H1 (cell line): ENCODE data around the gene P3H4. TPM values are rescaled to one million over a fixed set of nuclear protein-coding genes. Genes with fewer than 3 reads are reported as not detected.

Source experiments
- CTCF ChIA-PET: fragments of 300-600 bp; sonication (Branson Sonifier 250); formaldehyde crosslinking; loops from one replicate; lab custom pipeline; 2021; ENCODE audit not compliant: partially characterized antibody; lab: Charles Lee
- POLR2A ChIA-PET: fragments of 300-600 bp; sonication (Branson Sonifier 250); formaldehyde crosslinking; loops from one replicate; lab custom pipeline; 2021; ENCODE audit warnings: inconsistent platforms; ENCODE audit not compliant: partially characterized antibody; lab: Charles Lee
- DNase-seq, 2 experiments: peaks; one replicate each; pipeline versions ENCODE4 v3.0.0 to v3.0.0-alpha.2; 2010 to 2022; ENCODE audit warnings: low spot score in 2 of 2, low read depth in 1 of 2, mixed read lengths in 1 of 2
- FAIRE-seq: peaks from 2 replicates; lab custom pipeline; 2011; peaks lifted over from hg19 to GRCh38; lab: Jason Lieb, UNC
- H2AFZ ChIP-seq: 2 replicates; pipeline ENCODE4 v1.8.1; 2012; ENCODE audit warnings: low read length, inconsistent platforms
- H2AK5ac ChIP-seq: 2 replicates; pipeline ENCODE4 v1.6.1; 2013; ENCODE audit warnings: low read depth, low read length
- H2BK120ac ChIP-seq: replicated peaks from 2 replicates; pipeline ENCODE3; 2013; ENCODE audit warnings: low read depth, low read length, inconsistent platforms
- H2BK12ac ChIP-seq: 2 replicates; pipeline ENCODE4 v1.6.1; 2013; ENCODE audit warnings: low read depth, low read length
- H2BK15ac ChIP-seq: 2 replicates; pipeline ENCODE4 v1.6.1; 2013; ENCODE audit warnings: low read length
- H2BK20ac ChIP-seq: 2 replicates; pipeline ENCODE4 v1.6.1; 2013; ENCODE audit warnings: low read length
- H2BK5ac ChIP-seq: 2 replicates; pipeline ENCODE4 v1.6.1; 2013; ENCODE audit warnings: low read depth, low read length
- H3K14ac ChIP-seq: 2 replicates; pipeline ENCODE4 v1.6.1; 2013; ENCODE audit warnings: inconsistent platforms; ENCODE audit not compliant: insufficient read length
- H3K18ac ChIP-seq: 2 replicates; pipeline ENCODE4 v1.6.1; 2013; ENCODE audit warnings: low read length; ENCODE audit errors: extremely low read depth
- H3K23ac ChIP-seq: 2 replicates; pipeline ENCODE4 v1.6.1; 2013; ENCODE audit warnings: inconsistent platforms; ENCODE audit not compliant: insufficient read length
- H3K23me2 ChIP-seq: 2 replicates; pipeline ENCODE4 v1.6.1; 2013; ENCODE audit warnings: low read depth, low read length
- H3K27ac ChIP-seq: 2 replicates; pipeline ENCODE4 v1.6.1; 2011; ENCODE audit warnings: low read depth, low read length, inconsistent platforms
- H3K27me3 ChIP-seq, 4 experiments: replicated peaks in 1 of 4; 1 replicate in 1 of 4; 2 replicates in 3 of 4; pipeline versions ENCODE4 v1.6.1 to v1.8.1; 2011 to 2013; ENCODE audit warnings: low read length in 3 of 4, mild to moderate bottlenecking in 3 of 4, inconsistent platforms in 2 of 4, mixed read lengths in 2 of 4, moderate library complexity in 1 of 4; ENCODE audit not compliant: control insufficient read depth in 3 of 4, insufficient read depth in 3 of 4; ENCODE audit errors: extremely low read depth in 1 of 4
- H3K36me3 ChIP-seq, 4 experiments: 2 replicates each; pipeline versions ENCODE4 v1.6.1 to v1.8.1; 2011 to 2013; ENCODE audit warnings: mild to moderate bottlenecking in 4 of 4, low read length in 3 of 4, moderate library complexity in 2 of 4, control low read depth in 1 of 4, inconsistent platforms in 1 of 4; ENCODE audit not compliant: insufficient read depth in 4 of 4, control insufficient read depth in 2 of 4
- H3K4ac ChIP-seq: replicated peaks from 2 replicates; pipeline ENCODE3; 2013; ENCODE audit warnings: low read length, low read depth, mixed read lengths, inconsistent platforms; ENCODE audit not compliant: insufficient read length
- H3K4me1 ChIP-seq, 4 experiments: replicated peaks in 1 of 4; 1 replicate in 1 of 4; 2 replicates in 3 of 4; pipeline versions ENCODE4 v1.6.1 to v1.8.1; 2011 to 2013; ENCODE audit warnings: low read length in 3 of 4, inconsistent platforms in 2 of 4, mixed read lengths in 1 of 4; ENCODE audit not compliant: insufficient read depth in 4 of 4, control insufficient read depth in 3 of 4
- H3K4me2 ChIP-seq, 2 experiments: 2 replicates each; pipeline versions ENCODE4 v1.6.1 to v1.8.1; 2011 to 2013; ENCODE audit warnings: low read depth in 2 of 2, low read length in 2 of 2, control low read depth in 1 of 2, inconsistent platforms in 1 of 2, mild to moderate bottlenecking in 1 of 2; ENCODE audit not compliant: insufficient read depth in 1 of 2
- H3K4me3 ChIP-seq, 4 experiments: fragments of 200-600, 300-600 bp in 1 of 4; sonication (generic), shearing (Covaris generic), sonication (Bioruptor Twin) in 1 of 4; 2 replicates each; pipeline versions ENCODE4 v1.5.1 to v1.8.1; 2011 to 2016; ENCODE audit warnings: low read length in 4 of 4, low read depth in 3 of 4, control low read depth in 2 of 4, inconsistent platforms in 2 of 4, mild to moderate bottlenecking in 2 of 4, mixed read lengths in 1 of 4, moderate library complexity in 1 of 4; ENCODE audit not compliant: insufficient read depth in 2 of 4; ENCODE audit errors: extremely low read depth in 1 of 4
- H3K56ac ChIP-seq: replicated peaks from 2 replicates; pipeline ENCODE3; 2013; ENCODE audit warnings: low read depth, mild to moderate bottlenecking, mixed read lengths, low read length, inconsistent platforms; ENCODE audit not compliant: insufficient read length
- H3K79me1 ChIP-seq: 2 replicates; pipeline ENCODE4 v1.6.1; 2013; ENCODE audit warnings: low read depth, low read length, control low read depth
- H3K79me2 ChIP-seq, 2 experiments: 2 replicates each; pipeline versions ENCODE4 v1.6.1 to v1.8.1; 2012 to 2013; ENCODE audit warnings: low read length in 2 of 2, mild to moderate bottlenecking in 2 of 2, inconsistent platforms in 1 of 2; ENCODE audit not compliant: insufficient read depth in 2 of 2, control insufficient read depth in 1 of 2
- H3K9ac ChIP-seq, 4 experiments: replicated peaks in 1 of 4; 1 replicate in 1 of 4; 2 replicates in 3 of 4; pipeline versions ENCODE4 v1.6.1 to v1.8.1; 2011 to 2013; ENCODE audit warnings: low read depth in 3 of 4, low read length in 3 of 4, control low read depth in 2 of 4, mild to moderate bottlenecking in 2 of 4, moderate library complexity in 2 of 4, inconsistent platforms in 1 of 4; ENCODE audit errors: extremely low read depth in 1 of 4
- H3K9me3 ChIP-seq, 2 experiments: 2 replicates each; pipeline versions ENCODE4 v1.6.1 to v1.8.1; 2012 to 2013; ENCODE audit warnings: mild to moderate bottlenecking in 2 of 2, moderate library complexity in 2 of 2, control low read depth in 1 of 2, inconsistent platforms in 1 of 2, low read depth in 1 of 2, low read length in 1 of 2, mixed read lengths in 1 of 2; ENCODE audit not compliant: insufficient read depth in 2 of 2
- H4K20me1 ChIP-seq, 2 experiments: replicated peaks in 1 of 2; 2 replicates each; pipeline versions ENCODE3 to v1.8.1; 2011 to 2013; ENCODE audit warnings: inconsistent platforms in 2 of 2, low read length in 2 of 2, mild to moderate bottlenecking in 1 of 2; ENCODE audit not compliant: insufficient read depth in 2 of 2, control insufficient read depth in 1 of 2
- H4K5ac ChIP-seq: 2 replicates; pipeline ENCODE4 v1.6.1; 2013; ENCODE audit warnings: low read length, low read depth, mixed read lengths, inconsistent platforms; ENCODE audit not compliant: insufficient read length
- H4K8ac ChIP-seq: 2 replicates; pipeline ENCODE4 v1.8.0; 2013; ENCODE audit warnings: mild to moderate bottlenecking, moderate library complexity, low read length, inconsistent platforms; ENCODE audit not compliant: insufficient read depth; ENCODE audit errors: extremely low read depth
- H4K91ac ChIP-seq: replicated peaks from 2 replicates; pipeline ENCODE3; 2013; ENCODE audit warnings: low read length, mixed read lengths, inconsistent platforms; ENCODE audit not compliant: insufficient read length
- MAFK ChIP-seq: IDR thresholded peaks from 2 replicates; pipeline ENCODE4 v1.6.1; 2012; ENCODE audit warnings: low read depth, mild to moderate bottlenecking, improper control_type of control experiment, low read length
- WGBS, 2 experiments: shearing (Covaris generic) in 1 of 2; methylation state at CpG; one replicate each; pipeline versions ENCODE4 v1.1.6 to v1.1.7; 2013 to 2015; ENCODE audit warnings: low lambda C conversion rate in 2 of 2, mixed read lengths in 2 of 2, inconsistent platforms in 1 of 2, low coverage in 1 of 2, missing lambda C conversion rate in 1 of 2; ENCODE audit not compliant: insufficient replicate concordance in 2 of 2, insufficient coverage in 1 of 2, insufficient read length in 1 of 2; ENCODE audit errors: extremely low coverage in 1 of 2, missing lambda C conversion rate in 1 of 2; 5-methylcytosine and 5-hydroxymethylcytosine counted together
- polyA plus RNA-seq, 7 experiments: library from polyadenylated mRNA; depleted of rRNA in 3 of 7; stranded (reverse) in 5 of 7; unstranded in 2 of 7; fragments of >200 nt in 5 of 7; fragments of 200-250 nt in 2 of 7; gene quantifications; 1 replicate in 5 of 7; 2 replicates in 1 of 7; 4 replicates in 1 of 7; pipeline versions ENCODE4 v1.2.1 to v1.2.3, GENCODE V29; 2011 to 2013; ENCODE audit warnings: missing spikeins in 2 of 7, mixed read lengths in 2 of 7
- total RNA-seq: library from RNA; stranded (reverse); fragmentation: NEBNext Ultra II Directional; extraction: Animal tissue kit (Norgen Biotek cat#: 25700); gene quantifications from 2 replicates; pipeline ENCODE4 v1.2.1, GENCODE V29; 2021
- TF ChIP-seq, protein P1 (sequence below), 3 experiments: IDR thresholded peaks; 1 replicate in 2 of 3; 2 replicates in 1 of 3; pipeline versions ENCODE4 v1.5.1 to v1.6.1; 2011; ENCODE audit warnings: low read length in 3 of 3, mild to moderate bottlenecking in 3 of 3, inconsistent platforms in 2 of 3, low read depth in 1 of 3, moderate library complexity in 1 of 3; ENCODE audit not compliant: insufficient read depth in 1 of 3; ENCODE audit errors: control extremely low read depth in 1 of 3

The P3H4 gene
- total and polyA plus RNA-seq, 2 of the 8 experiments (the other 6 are each of a cell fraction or from before 2014, with no cell fraction given): 23.4 to 26.7 TPM

DNA sequence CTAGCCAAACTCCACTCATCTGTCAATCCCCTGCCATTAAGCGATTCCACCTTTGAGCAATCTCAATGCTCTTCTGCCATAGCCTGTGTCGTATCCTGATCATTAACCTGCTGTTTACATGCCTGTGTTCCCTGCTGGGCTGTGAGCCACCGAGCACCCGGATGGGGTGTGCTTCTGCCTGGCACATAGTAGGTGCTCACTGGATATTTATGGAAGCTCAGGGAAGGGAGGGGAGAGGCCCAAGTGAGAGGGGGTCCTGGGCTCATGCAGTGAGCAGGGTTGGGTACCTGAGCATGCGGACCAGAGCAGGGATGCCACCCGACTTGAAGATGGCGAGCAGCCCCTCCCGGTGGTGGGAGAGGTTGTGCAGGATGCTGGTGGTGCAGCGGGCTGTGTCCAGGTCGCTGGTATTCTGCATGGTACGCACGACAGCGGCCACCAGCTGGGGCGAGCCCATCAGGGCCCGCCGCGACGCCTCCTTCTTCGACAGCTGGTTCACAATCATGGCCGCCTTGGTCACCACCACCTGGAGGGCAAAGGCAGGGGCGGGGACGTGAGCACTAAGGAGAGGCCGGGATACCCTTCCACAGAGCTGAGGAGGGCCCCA lies 43.0 kb downstream of the P3H4 start:
- H3K27me3 ChIP-seq: no peaks in the 10 kb centered on the region
- no peak overlapping the region for H3K4me3 ChIP-seq
- H4K5ac ChIP-seq: no peak overlapping the region
- no peak overlapping the region for H2AFZ ChIP-seq
- CTCF ChIA-PET: interaction anchor here (0.8 to 5.3 kb wide), 7 partner anchors 9 to 43 kb away, joined by 3 to 33 read pairs (median 4); partner anchors contain the start of genes JUP and P3H4
- no peak overlapping the region for H3K4ac ChIP-seq
- no peaks in the 10 kb centered on the region for H3K9me3 ChIP-seq
- no peak overlapping the region for H2BK15ac ChIP-seq
- no peak overlapping the region for H2BK20ac ChIP-seq
- FAIRE-seq: no peak
- H3K23ac ChIP-seq: no peak overlapping the region
- no peak overlapping the region for H3K14ac ChIP-seq
- no peak overlapping the region for H3K27ac ChIP-seq
- no peak overlapping the region for H4K8ac ChIP-seq
- peaks cover 0 to 8% of the 10 kb centered on the region in 2 experiments; a peak in 2 of 4 replicates for H3K79me2 ChIP-seq
- TF ChIP-seq, protein P1, sequence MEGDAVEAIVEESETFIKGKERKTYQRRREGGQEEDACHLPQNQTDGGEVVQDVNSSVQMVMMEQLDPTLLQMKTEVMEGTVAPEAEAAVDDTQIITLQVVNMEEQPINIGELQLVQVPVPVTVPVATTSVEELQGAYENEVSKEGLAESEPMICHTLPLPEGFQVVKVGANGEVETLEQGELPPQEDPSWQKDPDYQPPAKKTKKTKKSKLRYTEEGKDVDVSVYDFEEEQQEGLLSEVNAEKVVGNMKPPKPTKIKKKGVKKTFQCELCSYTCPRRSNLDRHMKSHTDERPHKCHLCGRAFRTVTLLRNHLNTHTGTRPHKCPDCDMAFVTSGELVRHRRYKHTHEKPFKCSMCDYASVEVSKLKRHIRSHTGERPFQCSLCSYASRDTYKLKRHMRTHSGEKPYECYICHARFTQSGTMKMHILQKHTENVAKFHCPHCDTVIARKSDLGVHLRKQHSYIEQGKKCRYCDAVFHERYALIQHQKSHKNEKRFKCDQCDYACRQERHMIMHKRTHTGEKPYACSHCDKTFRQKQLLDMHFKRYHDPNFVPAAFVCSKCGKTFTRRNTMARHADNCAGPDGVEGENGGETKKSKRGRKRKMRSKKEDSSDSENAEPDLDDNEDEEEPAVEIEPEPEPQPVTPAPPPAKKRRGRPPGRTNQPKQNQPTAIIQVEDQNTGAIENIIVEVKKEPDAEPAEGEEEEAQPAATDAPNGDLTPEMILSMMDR (IDR thresholded peaks at IDR 0.05; ENCODE audit: control extremely low read depth in 1 of 3, insufficient read depth in 1 of 3, low read depth in 1 of 3, low read length in 3 of 3): peak in 1 of 3 experiments; percentile 8; a peak in 1 of 4 replicates
- no peak for TF ChIP-seq MAFK
- peaks cover 22 to 55% (median 45%) of the 10 kb centered on the region in 4 experiments; a peak in 7 of 8 replicates for H3K36me3 ChIP-seq
- no peak overlapping the region for H4K91ac ChIP-seq
- H2BK120ac ChIP-seq: no peak overlapping the region
- H2BK5ac ChIP-seq: no peak overlapping the region
- no peak overlapping the region for H3K18ac ChIP-seq
- no peak overlapping the region for H3K4me2 ChIP-seq
- no peak overlapping the region for H2AK5ac ChIP-seq
- H3K4me1 ChIP-seq: peaks cover 0 to 24% (median 18%) of the 10 kb centered on the region in 4 experiments; a peak in 6 of 7 replicates
- H3K79me1 ChIP-seq: peaks cover 10% of the 10 kb centered on the region; the same call in 1 of the 2 replicates
- peaks cover 6 to 23% of the 10 kb centered on the region in 2 experiments for H4K20me1 ChIP-seq
- POLR2A ChIA-PET: interaction anchor here (0.8 to 1.6 kb wide), 9 partner anchors 9 to 150 kb away, joined by 3 to 5 read pairs (median 4); partner anchors contain the start of genes ACLY and HAP1
- no peak overlapping the region for H3K56ac ChIP-seq
- H3K9ac ChIP-seq: no peak overlapping the region
- WGBS, 2 experiments: 95% methylated on average over 23 of the region's 23 CpGs; no CpG with 5 or more reads in 1 of the 2 experiments
- H3K23me2 ChIP-seq: no peaks in the 10 kb centered on the region; the same call in 1 of the 2 replicates
- no peak for DNase-seq
- no peak overlapping the region for H2BK12ac ChIP-seq
